ENCODE data around the gene CASQ1. TPM values are rescaled to one million over a fixed set of nuclear protein-coding genes. Genes with fewer than 3 reads are reported as not detected.

CASQ1 gene
- polyA plus RNA-seq, 1 donor from 2014 or later: not detected

DNA sequence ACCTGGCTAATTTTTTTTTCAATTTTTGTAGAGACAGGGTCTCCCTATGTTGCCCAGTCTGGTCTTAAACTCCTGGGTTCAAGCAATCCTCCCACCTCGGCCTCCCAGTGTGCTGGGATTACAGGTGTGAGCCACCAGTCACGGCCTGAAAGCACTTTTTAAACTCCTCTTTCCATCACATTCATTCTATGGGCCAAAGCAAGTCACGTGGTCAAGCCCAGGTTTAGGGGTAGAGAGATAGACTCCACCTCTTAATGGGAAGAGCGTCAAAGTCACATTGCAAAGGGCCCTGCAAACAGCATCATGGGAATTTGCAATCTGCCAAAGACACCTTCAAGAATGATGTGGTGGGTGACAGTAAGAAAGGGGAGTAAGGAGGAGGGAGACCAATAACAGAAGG, 31.8 kb upstream of the CASQ1 start:
- no peak overlapping the region for H3K4me3 ChIP-seq (ENCODE audit: low read length)
- H2AFZ ChIP-seq (ENCODE audit: low read depth, low read length): no peak overlapping the region
- H3F3A ChIP-seq (ENCODE audit: insufficient read depth, low read length, poor library complexity, severe bottlenecking): no peaks in the 10 kb centered on the region
- H3K9me3 ChIP-seq (ENCODE audit: low read length): no peaks in the 10 kb centered on the region
- no peak overlapping the region for H3K9ac ChIP-seq (ENCODE audit: low read length)
- no peaks in the 10 kb centered on the region for H3K36me3 ChIP-seq (ENCODE audit: insufficient read depth, low read length)
- H4K20me1 ChIP-seq (ENCODE audit: insufficient read depth): no peaks in the 10 kb centered on the region
- H3K79me2 ChIP-seq (replicated peaks; ENCODE audit: insufficient read depth, low read length): no peaks in the 10 kb centered on the region
- TF ChIP-seq, protein P1, sequence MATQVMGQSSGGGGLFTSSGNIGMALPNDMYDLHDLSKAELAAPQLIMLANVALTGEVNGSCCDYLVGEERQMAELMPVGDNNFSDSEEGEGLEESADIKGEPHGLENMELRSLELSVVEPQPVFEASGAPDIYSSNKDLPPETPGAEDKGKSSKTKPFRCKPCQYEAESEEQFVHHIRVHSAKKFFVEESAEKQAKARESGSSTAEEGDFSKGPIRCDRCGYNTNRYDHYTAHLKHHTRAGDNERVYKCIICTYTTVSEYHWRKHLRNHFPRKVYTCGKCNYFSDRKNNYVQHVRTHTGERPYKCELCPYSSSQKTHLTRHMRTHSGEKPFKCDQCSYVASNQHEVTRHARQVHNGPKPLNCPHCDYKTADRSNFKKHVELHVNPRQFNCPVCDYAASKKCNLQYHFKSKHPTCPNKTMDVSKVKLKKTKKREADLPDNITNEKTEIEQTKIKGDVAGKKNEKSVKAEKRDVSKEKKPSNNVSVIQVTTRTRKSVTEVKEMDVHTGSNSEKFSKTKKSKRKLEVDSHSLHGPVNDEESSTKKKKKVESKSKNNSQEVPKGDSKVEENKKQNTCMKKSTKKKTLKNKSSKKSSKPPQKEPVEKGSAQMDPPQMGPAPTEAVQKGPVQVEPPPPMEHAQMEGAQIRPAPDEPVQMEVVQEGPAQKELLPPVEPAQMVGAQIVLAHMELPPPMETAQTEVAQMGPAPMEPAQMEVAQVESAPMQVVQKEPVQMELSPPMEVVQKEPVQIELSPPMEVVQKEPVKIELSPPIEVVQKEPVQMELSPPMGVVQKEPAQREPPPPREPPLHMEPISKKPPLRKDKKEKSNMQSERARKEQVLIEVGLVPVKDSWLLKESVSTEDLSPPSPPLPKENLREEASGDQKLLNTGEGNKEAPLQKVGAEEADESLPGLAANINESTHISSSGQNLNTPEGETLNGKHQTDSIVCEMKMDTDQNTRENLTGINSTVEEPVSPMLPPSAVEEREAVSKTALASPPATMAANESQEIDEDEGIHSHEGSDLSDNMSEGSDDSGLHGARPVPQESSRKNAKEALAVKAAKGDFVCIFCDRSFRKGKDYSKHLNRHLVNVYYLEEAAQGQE (IDR thresholded peaks at IDR 0.05; ENCODE audit: borderline replicate concordance): no peak
- no peak for TF ChIP-seq MXI1 (conservative IDR thresholded peaks at IDR 0.05; ENCODE audit: poor library complexity, severe bottlenecking)
- no peak for TF ChIP-seq EP300 (conservative IDR thresholded peaks at IDR 0.05; ENCODE audit: poor library complexity, severe bottlenecking)
- no peak for TF ChIP-seq RAD21 (conservative IDR thresholded peaks at IDR 0.05)
- no peak for TF ChIP-seq CTCF (IDR thresholded peaks at IDR 0.05; ENCODE audit: poor library complexity, severe bottlenecking)
- TF ChIP-seq EZH2 (IDR thresholded peaks at IDR 0.05; ENCODE audit: borderline replicate concordance, insufficient read depth, low read length, poor library complexity, severe bottlenecking): no peak
- TF ChIP-seq TAF1 (IDR thresholded peaks at IDR 0.05; ENCODE audit: low read depth): no peak
- no peak for TF ChIP-seq POLR2AphosphoS5 (IDR thresholded peaks at IDR 0.05)
- no peak for TF ChIP-seq SMC3 (conservative IDR thresholded peaks at IDR 0.05; ENCODE audit: poor library complexity)
- no peaks in the 10 kb centered on the region for H3K27me3 ChIP-seq (ENCODE audit: insufficient read depth, low read depth, low read length)
- H3K4me2 ChIP-seq (ENCODE audit: low read length): no peak overlapping the region
- no peak overlapping the region for H3K27ac ChIP-seq (ENCODE audit: low read length)
- no peaks in the 10 kb centered on the region for H3K9me2 ChIP-seq (ENCODE audit: insufficient read depth, low read length)

DNA sequence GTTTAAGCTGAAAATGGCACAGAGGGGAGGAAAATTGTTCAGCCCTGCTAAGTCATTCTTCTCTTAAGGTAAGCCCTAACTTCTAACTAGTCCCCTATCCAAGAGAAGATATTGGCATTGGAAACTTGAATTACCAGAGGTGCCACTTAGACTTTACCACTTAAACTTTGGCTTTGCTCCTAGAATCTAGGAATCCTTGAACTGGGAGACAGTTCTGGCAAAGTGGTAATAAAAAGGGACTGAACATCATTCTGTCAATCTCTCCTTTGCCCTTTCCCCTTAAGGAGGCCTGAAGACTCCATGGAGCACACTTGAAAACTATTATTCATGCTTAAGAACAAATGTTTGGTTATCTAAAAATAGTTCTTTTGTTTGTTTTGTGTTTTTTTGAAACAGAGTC, 30.5 kb upstream of the CASQ1 start:
- no peaks in the 10 kb centered on the region for H4K20me1 ChIP-seq (ENCODE audit: insufficient read depth)
- no peaks in the 10 kb centered on the region for H3K9me3 ChIP-seq (ENCODE audit: low read length)
- no peaks in the 10 kb centered on the region for H3F3A ChIP-seq (ENCODE audit: insufficient read depth, low read length, poor library complexity, severe bottlenecking)
- H3K4me2 ChIP-seq (ENCODE audit: low read length): no peak overlapping the region
- no peak overlapping the region for H3K27ac ChIP-seq (ENCODE audit: low read length)
- no peak overlapping the region for H2AFZ ChIP-seq (ENCODE audit: low read depth, low read length)
- H3K9ac ChIP-seq (ENCODE audit: low read length): no peak overlapping the region
- H3K79me2 ChIP-seq (replicated peaks; ENCODE audit: insufficient read depth, low read length): no peaks in the 10 kb centered on the region
- H3K27me3 ChIP-seq (ENCODE audit: insufficient read depth, low read depth, low read length): no peaks in the 10 kb centered on the region
- no peaks in the 10 kb centered on the region for H3K9me2 ChIP-seq (ENCODE audit: insufficient read depth, low read length)
- TF ChIP-seq EZH2 (IDR thresholded peaks at IDR 0.05; ENCODE audit: borderline replicate concordance, insufficient read depth, low read length, poor library complexity, severe bottlenecking): no peak
- no peak for TF ChIP-seq MXI1 (conservative IDR thresholded peaks at IDR 0.05; ENCODE audit: poor library complexity, severe bottlenecking)
- H3K4me3 ChIP-seq (ENCODE audit: low read length): no peak overlapping the region
- H3K36me3 ChIP-seq (ENCODE audit: insufficient read depth, low read length): no peaks in the 10 kb centered on the region
